ENCODE results near the gene ZNF664.

DNA sequence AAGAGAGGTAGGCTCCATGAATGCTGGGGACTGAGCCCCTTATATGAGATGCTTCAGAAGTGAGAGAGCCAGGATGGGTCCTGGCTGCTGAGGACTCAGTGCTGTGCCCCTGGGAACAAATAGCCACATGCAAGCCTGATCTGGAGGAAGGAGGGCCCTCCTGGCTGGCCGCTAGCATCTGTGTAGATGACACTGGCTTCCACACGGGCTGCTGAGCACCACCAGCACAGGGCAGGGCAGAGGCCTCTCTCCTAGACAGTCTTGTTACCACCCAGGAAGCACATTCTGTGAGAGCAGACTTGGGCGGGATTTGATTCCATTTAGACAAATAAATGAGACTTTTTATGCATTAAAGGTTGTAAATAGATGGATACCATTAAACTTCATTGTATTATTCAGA, 48.0 kb downstream of the ZNF664 start:
- no peak for TF ChIP-seq POLR2AphosphoS5 (IDR thresholded peaks at IDR 0.05; ENCODE audit: low read depth, low read length)
- TF ChIP-seq POLR2A (IDR thresholded peaks at IDR 0.05; ENCODE audit: low read depth, low read length), result no peak

All from GM12892 (cell line).